Gastrocnemius medialis (tissue), 4 donors: ENCODE results near the gene PCMT1.

Source experiments
- CTCF ChIP-seq, 5 experiments: fragments of 450-650 bp in 3 of 5; fragments of 200-600 bp in 2 of 5; sonication (generic) in 2 of 5; IDR thresholded peaks in 4 of 5; conservative IDR thresholded peaks in 1 of 5; 1 replicate in 4 of 5; 2 replicates in 1 of 5; pipeline ENCODE4 v1.5.1; 2016 to 2019; ENCODE audit warnings: antibody characterized with exemption in 5 of 5, mild to moderate bottlenecking in 3 of 5, moderate library complexity in 3 of 5
- POLR2A ChIP-seq, 2 donors: fragments of 450-650 bp; IDR thresholded peaks; one replicate each; pipeline ENCODE4 v1.6.1; 2017; ENCODE audit warnings: antibody characterized with exemption in 2 of 2, mild to moderate bottlenecking in 2 of 2, moderate library complexity in 2 of 2

- TF ChIP-seq CTCF (IDR thresholded peaks at IDR 0.05 in 4 of 5, conservative IDR thresholded peaks at IDR 0.05 in 1 of 5) (no peak), POLR2A (IDR thresholded peaks at IDR 0.05) (no peak)
Measured at GRCh38 chr6:149701714-149702113, 47.8 kb upstream of the PCMT1 start.
